SK-N-SH (cell line): ENCODE data around the gene UNC13D.

Experiments used
- CTCF ChIP-seq: fragments of 200-600 bp; sonication (generic); IDR thresholded peaks from 2 replicates; pipeline ENCODE4 v1.6.1; 2017; ENCODE audit warnings: antibody characterized with exemption, mild to moderate bottlenecking, moderate library complexity
- GABPA ChIP-seq: IDR thresholded peaks from 2 replicates; pipeline ENCODE4 v1.4.0; 2012; ENCODE audit warnings: low read depth, mild to moderate bottlenecking
- MEF2A ChIP-seq: IDR thresholded peaks from 2 replicates; pipeline ENCODE4 v1.4.0; 2012; ENCODE audit warnings: low read depth, borderline replicate concordance
- NFIC ChIP-seq: IDR thresholded peaks from 2 replicates; pipeline ENCODE4 v1.4.0; 2012; ENCODE audit warnings: borderline replicate concordance
- NRF1 ChIP-seq: IDR thresholded peaks from 2 replicates; pipeline ENCODE4 v1.6.1; 2012; ENCODE audit warnings: low read depth, mild to moderate bottlenecking, low read length
- PBX3 ChIP-seq: IDR thresholded peaks from 2 replicates; pipeline ENCODE4; 2012
- POLR2AphosphoS5 ChIP-seq: IDR thresholded peaks from 2 replicates; pipeline ENCODE4 v1.6.1; 2012; ENCODE audit warnings: low read depth, low read length
- TCF12 ChIP-seq: IDR thresholded peaks from 2 replicates; pipeline ENCODE4 v1.4.0; 2012
- USF2 ChIP-seq: fragments of 150-350 bp; IDR thresholded peaks from 2 replicates; pipeline ENCODE4 v1.6.1; 2017; ENCODE audit warnings: antibody characterized with exemption, low read length, low read depth, borderline replicate concordance

GRCh38 chr17:75809631-75810111 lies 34.5 kb downstream of the UNC13D start:
- TF ChIP-seq TCF12 (no peak), USF2 (no peak), POLR2AphosphoS5 (no peak), PBX3 (no peak), CTCF (no peak), NFIC (no peak), NRF1 (no peak), MEF2A (no peak), GABPA (no peak)
